ENCODE data around the gene SBF2. TPM values are rescaled to one million over a fixed set of nuclear protein-coding genes. Genes with fewer than 3 reads are reported as not detected.
A peak's percentile ranks its signal among the peaks of the same experiment; 100 is the strongest.

Gene SBF2
- polyA plus RNA-seq, 1 donor from 2014 or later, result 53.4 TPM

GRCh38 chr11:10291801-10292638 lies 2.0 kb downstream of the SBF2 start:
- no peaks in the 10 kb centered on the region for H3F3A ChIP-seq (ENCODE audit: insufficient read depth, low read length, poor library complexity, severe bottlenecking)
- H3K9me3 ChIP-seq (ENCODE audit: low read length), result no peaks in the 10 kb centered on the region
- no peak overlapping the region for H2AFZ ChIP-seq (ENCODE audit: low read depth, low read length)
- no peaks in the 10 kb centered on the region for H4K20me1 ChIP-seq (ENCODE audit: insufficient read depth)
- no peaks in the 10 kb centered on the region for H3K9me2 ChIP-seq (ENCODE audit: insufficient read depth, low read length)
- peaks cover 24% of the 10 kb centered on the region for H3K79me2 ChIP-seq (replicated peaks; ENCODE audit: insufficient read depth, low read length)
- H3K9ac ChIP-seq (ENCODE audit: low read length), result no peak overlapping the region
- no peak overlapping the region for H3K4me2 ChIP-seq (ENCODE audit: low read length)
- no peak overlapping the region for H3K27ac ChIP-seq (ENCODE audit: low read length)
- no peaks in the 10 kb centered on the region for H3K36me3 ChIP-seq (ENCODE audit: insufficient read depth, low read length)
- peak overlapping the region; percentile 37 for H3K4me3 ChIP-seq (ENCODE audit: low read length)
- TF ChIP-seq RAD21 (conservative IDR thresholded peaks at IDR 0.05) (no peak), MXI1 (conservative IDR thresholded peaks at IDR 0.05; ENCODE audit: poor library complexity, severe bottlenecking) (no peak), SMC3 (conservative IDR thresholded peaks at IDR 0.05; ENCODE audit: poor library complexity) (no peak), EP300 (conservative IDR thresholded peaks at IDR 0.05; ENCODE audit: poor library complexity, severe bottlenecking) (no peak), EZH2 (IDR thresholded peaks at IDR 0.05; ENCODE audit: borderline replicate concordance, insufficient read depth, low read length, poor library complexity, severe bottlenecking) (no peak), TAF1 (IDR thresholded peaks at IDR 0.05; ENCODE audit: low read depth) (no peak), POLR2AphosphoS5 (IDR thresholded peaks at IDR 0.05) (no peak), CTCF (IDR thresholded peaks at IDR 0.05; ENCODE audit: poor library complexity, severe bottlenecking) (no peak)
- TF ChIP-seq, protein P1, sequence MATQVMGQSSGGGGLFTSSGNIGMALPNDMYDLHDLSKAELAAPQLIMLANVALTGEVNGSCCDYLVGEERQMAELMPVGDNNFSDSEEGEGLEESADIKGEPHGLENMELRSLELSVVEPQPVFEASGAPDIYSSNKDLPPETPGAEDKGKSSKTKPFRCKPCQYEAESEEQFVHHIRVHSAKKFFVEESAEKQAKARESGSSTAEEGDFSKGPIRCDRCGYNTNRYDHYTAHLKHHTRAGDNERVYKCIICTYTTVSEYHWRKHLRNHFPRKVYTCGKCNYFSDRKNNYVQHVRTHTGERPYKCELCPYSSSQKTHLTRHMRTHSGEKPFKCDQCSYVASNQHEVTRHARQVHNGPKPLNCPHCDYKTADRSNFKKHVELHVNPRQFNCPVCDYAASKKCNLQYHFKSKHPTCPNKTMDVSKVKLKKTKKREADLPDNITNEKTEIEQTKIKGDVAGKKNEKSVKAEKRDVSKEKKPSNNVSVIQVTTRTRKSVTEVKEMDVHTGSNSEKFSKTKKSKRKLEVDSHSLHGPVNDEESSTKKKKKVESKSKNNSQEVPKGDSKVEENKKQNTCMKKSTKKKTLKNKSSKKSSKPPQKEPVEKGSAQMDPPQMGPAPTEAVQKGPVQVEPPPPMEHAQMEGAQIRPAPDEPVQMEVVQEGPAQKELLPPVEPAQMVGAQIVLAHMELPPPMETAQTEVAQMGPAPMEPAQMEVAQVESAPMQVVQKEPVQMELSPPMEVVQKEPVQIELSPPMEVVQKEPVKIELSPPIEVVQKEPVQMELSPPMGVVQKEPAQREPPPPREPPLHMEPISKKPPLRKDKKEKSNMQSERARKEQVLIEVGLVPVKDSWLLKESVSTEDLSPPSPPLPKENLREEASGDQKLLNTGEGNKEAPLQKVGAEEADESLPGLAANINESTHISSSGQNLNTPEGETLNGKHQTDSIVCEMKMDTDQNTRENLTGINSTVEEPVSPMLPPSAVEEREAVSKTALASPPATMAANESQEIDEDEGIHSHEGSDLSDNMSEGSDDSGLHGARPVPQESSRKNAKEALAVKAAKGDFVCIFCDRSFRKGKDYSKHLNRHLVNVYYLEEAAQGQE (IDR thresholded peaks at IDR 0.05; ENCODE audit: borderline replicate concordance), result no peak
- H3K27me3 ChIP-seq (ENCODE audit: insufficient read depth, low read depth, low read length), result peaks cover 11% of the 10 kb centered on the region

- Histone ChIP-seq H3K9ac (ENCODE audit: low read length) (no peak overlapping the region), H4K20me1 (ENCODE audit: insufficient read depth) (no peaks in the 10 kb centered on the region), H3K79me2 (replicated peaks; ENCODE audit: insufficient read depth, low read length) (peaks cover 24% of the 10 kb centered on the region), H3K4me3 (ENCODE audit: low read length) (no peak overlapping the region), H3K4me2 (ENCODE audit: low read length) (no peak overlapping the region), H3K27me3 (ENCODE audit: insufficient read depth, low read depth, low read length) (peaks cover 5% of the 10 kb centered on the region), H3F3A (ENCODE audit: insufficient read depth, low read length, poor library complexity, severe bottlenecking) (no peaks in the 10 kb centered on the region), H3K9me3 (ENCODE audit: low read length) (no peaks in the 10 kb centered on the region), H3K36me3 (ENCODE audit: insufficient read depth, low read length) (no peaks in the 10 kb centered on the region), H2AFZ (ENCODE audit: low read depth, low read length) (no peak overlapping the region), H3K27ac (ENCODE audit: low read length) (no peak overlapping the region), H3K9me2 (ENCODE audit: insufficient read depth, low read length) (no peaks in the 10 kb centered on the region)
- TF ChIP-seq TAF1 (IDR thresholded peaks at IDR 0.05; ENCODE audit: low read depth) (no peak), RAD21 (conservative IDR thresholded peaks at IDR 0.05) (no peak), MXI1 (conservative IDR thresholded peaks at IDR 0.05; ENCODE audit: poor library complexity, severe bottlenecking) (no peak), EP300 (conservative IDR thresholded peaks at IDR 0.05; ENCODE audit: poor library complexity, severe bottlenecking) (no peak), EZH2 (IDR thresholded peaks at IDR 0.05; ENCODE audit: borderline replicate concordance, insufficient read depth, low read length, poor library complexity, severe bottlenecking) (no peak), SMC3 (conservative IDR thresholded peaks at IDR 0.05; ENCODE audit: poor library complexity) (no peak), POLR2AphosphoS5 (IDR thresholded peaks at IDR 0.05) (no peak), CTCF (IDR thresholded peaks at IDR 0.05; ENCODE audit: poor library complexity, severe bottlenecking) (no peak)
- TF ChIP-seq, protein P1 (IDR thresholded peaks at IDR 0.05; ENCODE audit: borderline replicate concordance), result no peak
Measured at GRCh38 chr11:10289765-10290380, 4.1 kb downstream of the SBF2 start.
